PC-3 (cell line): Measurements from ENCODE around the gene NOTCH4. TPM values are rescaled to one million over a fixed set of nuclear protein-coding genes. Genes with fewer than 3 reads are reported as not detected.

ENCODE experiments used
- ATAC-seq: fragments of 200-7000 bp; cut with Tn5 transposase; 2 replicates; pipeline ENCODE4 v1.9.1; 2020; ENCODE audit warnings: mild to moderate bottlenecking, moderate library complexity
- BruUV-seq: library from RNA; stranded (reverse); fragments of 400-500 nt; replicated peaks from 2 replicates; lab custom pipeline; 2021; lab: Mats Ljungman, UMichigan
- CTCF ChIA-PET: fragments of 300-600 bp; sonication (Branson Sonifier 250); formaldehyde crosslinking; loops from one replicate; lab custom pipeline; 2022; ENCODE audit warnings: antibody characterized with exemption; lab: Charles Lee
- POLR2A ChIA-PET: fragments of 300-600 bp; sonication (Branson Sonifier 250); formaldehyde crosslinking; loops from one replicate; lab custom pipeline; 2022; ENCODE audit warnings: antibody characterized with exemption; ENCODE audit not compliant: unreplicated experiment; lab: Charles Lee
- DNase-seq: peaks from one replicate; pipeline ENCODE4 v3.0.0-alpha.2; 2015
- H2AFZ ChIP-seq: fragments of 300-600 bp; sonication (generic); 2 replicates; pipeline ENCODE4 v1.6.0; 2016; ENCODE audit warnings: antibody characterized with exemption, low read length
- H3F3A ChIP-seq: fragments of 300-600 bp; sonication (generic); one replicate; pipeline ENCODE4 v1.6.0; 2017; ENCODE audit warnings: antibody characterized with exemption, low read length, control low read depth, mild to moderate bottlenecking; ENCODE audit not compliant: unreplicated experiment
- H3K27ac ChIP-seq: fragments of 300-600 bp; sonication (generic); 2 replicates; pipeline ENCODE4 v1.5.1; 2016; ENCODE audit warnings: mild to moderate bottlenecking, low read length
- H3K27me3 ChIP-seq: fragments of 300-600 bp; sonication (generic); 2 replicates; pipeline ENCODE4 v1.6.1; 2016; ENCODE audit warnings: low read length, mixed read lengths
- H3K36me3 ChIP-seq: fragments of 300-600 bp; sonication (generic); 2 replicates; pipeline ENCODE4 v1.6.1; 2016; ENCODE audit warnings: low read depth, mixed run types, low read length, mixed read lengths
- H3K4me1 ChIP-seq: fragments of 300-600 bp; sonication (generic); 2 replicates; pipeline ENCODE4 v1.5.1; 2016; ENCODE audit warnings: low read length; ENCODE audit not compliant: insufficient read depth
- H3K4me2 ChIP-seq: fragments of 300-600 bp; sonication (generic); 2 replicates; pipeline ENCODE4 v1.6.0; 2016; ENCODE audit warnings: low read length
- H3K4me3 ChIP-seq: fragments of 300-600 bp; sonication (generic); 2 replicates; pipeline ENCODE4 v1.5.1; 2016; ENCODE audit warnings: mild to moderate bottlenecking, low read length, mixed read lengths
- H3K79me2 ChIP-seq: fragments of 300-600 bp; sonication (generic); 2 replicates; pipeline ENCODE4 v1.6.1; 2017; ENCODE audit warnings: low read length, mixed read lengths
- H3K9ac ChIP-seq: fragments of 300-600 bp; sonication (generic); 2 replicates; pipeline ENCODE4 v1.6.0; 2016; ENCODE audit warnings: mild to moderate bottlenecking, low read length
- H3K9me2 ChIP-seq: fragments of 300-600 bp; sonication (generic); replicated peaks from 2 replicates; pipeline ENCODE4 v1.6.1; 2016; ENCODE audit warnings: mixed run types, low read length, mixed read lengths
- H3K9me3 ChIP-seq: fragments of 300-600 bp; sonication (generic); 2 replicates; pipeline ENCODE4 v1.6.1; 2016; ENCODE audit warnings: low read length, mixed read lengths
- H4K20me1 ChIP-seq: fragments of 300-600 bp; sonication (generic); 2 replicates; pipeline ENCODE4 v1.6.1; 2016; ENCODE audit warnings: low read length, mixed read lengths
- EZH2 ChIP-seq: fragments of 300-600 bp; sonication (generic); IDR thresholded peaks from one replicate; pipeline ENCODE4 v1.6.1; 2017; ENCODE audit warnings: antibody characterized with exemption, mild to moderate bottlenecking, low read length; ENCODE audit not compliant: unreplicated experiment
- EZH2phosphoT487 ChIP-seq: fragments of 300-600 bp; sonication (generic); IDR thresholded peaks from 2 replicates; pipeline ENCODE4 v1.6.1; 2018; ENCODE audit warnings: mild to moderate bottlenecking, antibody characterized with exemption, low read length, borderline replicate concordance
- intact Hi-C: fragments of 100-400 bp; cut with micrococcal nuclease; formaldehyde crosslinking; loops from 2 replicates; pipeline ENCODE4 v1.9.0; 2023
- total RNA-seq: library from RNA; depleted of rRNA; stranded (reverse); fragments of >200 nt; gene quantifications from 2 replicates; pipeline ENCODE4 v1.2.3, GENCODE V29; 2014
- TF ChIP-seq, protein P1 (sequence below): fragments of 300-600 bp; sonication (generic); conservative IDR thresholded peaks from 2 replicates; pipeline ENCODE4 v1.5.1; 2017; ENCODE audit warnings: antibody characterized with exemption, low read depth, mild to moderate bottlenecking, low read length

The NOTCH4 gene
- total RNA-seq, 1 experiment from 2014 or later, result 1.7 TPM

DNA sequence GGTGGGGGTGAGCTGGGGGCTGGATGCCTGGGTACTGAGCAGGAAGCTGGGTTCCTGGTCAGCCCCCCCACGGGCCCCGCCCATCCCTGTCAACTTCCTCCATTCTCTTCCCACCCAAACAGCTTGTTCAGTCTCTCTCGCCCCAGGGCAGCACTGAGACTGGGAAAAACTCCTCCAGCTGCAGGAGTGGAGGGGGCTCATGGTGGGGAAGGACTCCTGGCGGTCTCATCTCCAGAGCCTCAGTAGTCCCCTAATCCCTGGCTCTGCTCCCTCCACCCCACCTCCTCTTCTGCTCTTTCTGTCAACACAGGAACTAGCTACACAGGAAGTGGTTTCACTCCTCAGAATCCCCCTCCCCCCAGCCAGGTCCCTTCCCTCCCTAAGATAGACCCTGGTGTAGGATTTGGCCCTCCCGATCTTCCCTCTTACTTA, 31.2 kb downstream of the NOTCH4 start, which contains the start of gene GPSM3:
GPSM3 (minus strand) TSS at position 36 of the 432 bp plus-strand sequence. CDS start 130 bp downstream, outside the sequence.
- H3K36me3 ChIP-seq, result no peaks in the 10 kb centered on the region
- H3F3A ChIP-seq, result no peaks in the 10 kb centered on the region
- TF ChIP-seq EZH2phosphoT487, result no peak
- TF ChIP-seq, protein P1, sequence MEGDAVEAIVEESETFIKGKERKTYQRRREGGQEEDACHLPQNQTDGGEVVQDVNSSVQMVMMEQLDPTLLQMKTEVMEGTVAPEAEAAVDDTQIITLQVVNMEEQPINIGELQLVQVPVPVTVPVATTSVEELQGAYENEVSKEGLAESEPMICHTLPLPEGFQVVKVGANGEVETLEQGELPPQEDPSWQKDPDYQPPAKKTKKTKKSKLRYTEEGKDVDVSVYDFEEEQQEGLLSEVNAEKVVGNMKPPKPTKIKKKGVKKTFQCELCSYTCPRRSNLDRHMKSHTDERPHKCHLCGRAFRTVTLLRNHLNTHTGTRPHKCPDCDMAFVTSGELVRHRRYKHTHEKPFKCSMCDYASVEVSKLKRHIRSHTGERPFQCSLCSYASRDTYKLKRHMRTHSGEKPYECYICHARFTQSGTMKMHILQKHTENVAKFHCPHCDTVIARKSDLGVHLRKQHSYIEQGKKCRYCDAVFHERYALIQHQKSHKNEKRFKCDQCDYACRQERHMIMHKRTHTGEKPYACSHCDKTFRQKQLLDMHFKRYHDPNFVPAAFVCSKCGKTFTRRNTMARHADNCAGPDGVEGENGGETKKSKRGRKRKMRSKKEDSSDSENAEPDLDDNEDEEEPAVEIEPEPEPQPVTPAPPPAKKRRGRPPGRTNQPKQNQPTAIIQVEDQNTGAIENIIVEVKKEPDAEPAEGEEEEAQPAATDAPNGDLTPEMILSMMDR, result no peak
- no peak for TF ChIP-seq EZH2
- DNase-seq (no peak), ATAC-seq (no peak)
- no peaks in the 10 kb centered on the region for H3K9me3 ChIP-seq
- POLR2A ChIA-PET, result no interaction called here
- peak within 1 kb of the TSS; percentile 49 for H2AFZ ChIP-seq
- H3K27ac ChIP-seq, result no peak within 1 kb of the TSS
- H3K4me3 ChIP-seq, result no peak within 1 kb of the TSS
- peaks cover 18% of the 10 kb centered on the region for H3K79me2 ChIP-seq
- CTCF ChIA-PET, result no interaction called here
- peaks cover 41% of the 10 kb centered on the region for H3K4me1 ChIP-seq
- no TSS peak for BruUV-seq
- no peaks in the 10 kb centered on the region for H3K9me2 ChIP-seq
- H3K9ac ChIP-seq, result no peak within 1 kb of the TSS
- peak within 1 kb of the TSS; percentile 61 for H3K4me2 ChIP-seq
- H3K27me3 ChIP-seq, result no peaks in the 10 kb centered on the region
- intact Hi-C loops, result no loop called here
- H4K20me1 ChIP-seq, result no peaks in the 10 kb centered on the region

GRCh38 chr6:32191696-32192607, 31.9 kb downstream of the NOTCH4 start:
- intact Hi-C loops, result no loop called here
- Histone ChIP-seq H2AFZ (no peak overlapping the region), H3K9me2 (no peaks in the 10 kb centered on the region), H3K9me3 (no peaks in the 10 kb centered on the region), H3K36me3 (no peaks in the 10 kb centered on the region), H4K20me1 (no peaks in the 10 kb centered on the region), H3K4me2 (peak overlapping the region; percentile 61; the same call in 1 of the 2 replicates), H3K27ac (no peak overlapping the region), H3K4me3 (no peak overlapping the region), H3K27me3 (no peaks in the 10 kb centered on the region), H3K9ac (no peak overlapping the region), H3F3A (no peaks in the 10 kb centered on the region), H3K4me1 (peaks cover 41% of the 10 kb centered on the region), H3K79me2 (peaks cover 18% of the 10 kb centered on the region)
- CTCF ChIA-PET, result no interaction called here
- POLR2A ChIA-PET, result no interaction called here
- no peak for ATAC-seq
- no peak for DNase-seq
- BruUV-seq, result no TSS peak
- TF ChIP-seq, protein P1, result no peak
- no peak for TF ChIP-seq EZH2
- no peak for TF ChIP-seq EZH2phosphoT487
